ENCODE data around the gene IGFBP4. TPM values are rescaled to one million over a fixed set of nuclear protein-coding genes. Genes with fewer than 3 reads are reported as not detected.

The IGFBP4 gene
- total RNA-seq, 1 experiment from 2014 or later = 35.7 TPM

- Histone ChIP-seq H3K4me1 (peaks cover 16% of the 10 kb centered on the region; the same call in 1 of the 2 replicates), H3K4me3 (ENCODE audit: low read depth, low read length) (peak overlapping the region; percentile 89), H3K36me3 (ENCODE audit: control insufficient read depth, insufficient read depth, low read length) (no peaks in the 10 kb centered on the region), H3K27me3 (replicated peaks; ENCODE audit: control insufficient read depth, insufficient read depth, low read length) (no peaks in the 10 kb centered on the region), H3K9me3 (no peaks in the 10 kb centered on the region)
- Mint-ChIP-seq H3K9me3 (ENCODE audit: unreplicated experiment) (no peaks in the 10 kb centered on the region), H3K27me3 (ENCODE audit: insufficient read depth, unreplicated experiment) (no peaks in the 10 kb centered on the region), H3K36me3 (ENCODE audit: insufficient read depth, unreplicated experiment) (peaks cover 55% of the 10 kb centered on the region), H3K4me3 (ENCODE audit: unreplicated experiment) (peak overlapping the region; percentile 99), H3K27ac (ENCODE audit: unreplicated experiment) (peak overlapping the region; percentile 99), H3K4me1 (ENCODE audit: low read depth, unreplicated experiment) (no peaks in the 10 kb centered on the region)
- intact Hi-C loops (cut with micrococcal nuclease; ENCODE audit: unreplicated experiment) = no loop called here
- no TSS peak for BruUV-seq (replicated peaks)
- ChIA-PET POLR2A (interaction anchor here (0.6 to 1.6 kb wide), 2 partner anchors 50 to 71 kb away, joined by 5 to 10 read pairs; no protein-coding TSS in a partner anchor), CTCF (interaction anchor here (1.6 to 2.0 kb wide), 3 partner anchors 60 to 144 kb away, joined by 8 to 34 read pairs (median 23); no protein-coding TSS in a partner anchor)
- TF ChIP-seq, protein P1, sequence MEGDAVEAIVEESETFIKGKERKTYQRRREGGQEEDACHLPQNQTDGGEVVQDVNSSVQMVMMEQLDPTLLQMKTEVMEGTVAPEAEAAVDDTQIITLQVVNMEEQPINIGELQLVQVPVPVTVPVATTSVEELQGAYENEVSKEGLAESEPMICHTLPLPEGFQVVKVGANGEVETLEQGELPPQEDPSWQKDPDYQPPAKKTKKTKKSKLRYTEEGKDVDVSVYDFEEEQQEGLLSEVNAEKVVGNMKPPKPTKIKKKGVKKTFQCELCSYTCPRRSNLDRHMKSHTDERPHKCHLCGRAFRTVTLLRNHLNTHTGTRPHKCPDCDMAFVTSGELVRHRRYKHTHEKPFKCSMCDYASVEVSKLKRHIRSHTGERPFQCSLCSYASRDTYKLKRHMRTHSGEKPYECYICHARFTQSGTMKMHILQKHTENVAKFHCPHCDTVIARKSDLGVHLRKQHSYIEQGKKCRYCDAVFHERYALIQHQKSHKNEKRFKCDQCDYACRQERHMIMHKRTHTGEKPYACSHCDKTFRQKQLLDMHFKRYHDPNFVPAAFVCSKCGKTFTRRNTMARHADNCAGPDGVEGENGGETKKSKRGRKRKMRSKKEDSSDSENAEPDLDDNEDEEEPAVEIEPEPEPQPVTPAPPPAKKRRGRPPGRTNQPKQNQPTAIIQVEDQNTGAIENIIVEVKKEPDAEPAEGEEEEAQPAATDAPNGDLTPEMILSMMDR (IDR thresholded peaks at IDR 0.05; ENCODE audit: insufficient read depth in 1 of 2, low read depth in 1 of 2, low read length in 1 of 2, severe bottlenecking in 1 of 2, unreplicated experiment in 1 of 2) = no peak
- no peak for DNase-seq
These were observed 26.6 kb upstream of the IGFBP4 start for GRCh38 chr17:40416671-40417070.

DNA sequence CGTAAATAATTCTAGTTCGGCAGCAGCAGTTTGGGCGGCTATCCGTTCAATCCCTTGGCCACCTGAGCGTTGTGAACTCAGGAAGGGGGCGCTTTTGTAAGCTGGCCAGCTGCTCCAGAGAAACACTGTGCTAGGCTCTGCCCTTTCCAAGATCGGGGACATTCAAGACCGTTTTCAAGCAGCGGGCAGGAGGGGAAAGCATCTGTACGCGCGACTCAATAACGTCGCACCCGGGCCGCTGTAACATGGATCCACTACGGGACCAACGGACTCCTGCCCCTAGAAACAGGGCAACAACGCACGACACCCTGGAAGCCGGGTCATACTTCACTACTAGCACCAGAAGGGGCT, 26.0 kb upstream of the IGFBP4 start:
- Histone ChIP-seq H3K36me3 (ENCODE audit: control insufficient read depth, insufficient read depth, low read length) (no peaks in the 10 kb centered on the region), H3K27me3 (replicated peaks; ENCODE audit: control insufficient read depth, insufficient read depth, low read length) (no peaks in the 10 kb centered on the region), H3K9me3 (no peaks in the 10 kb centered on the region), H3K4me1 (peaks cover 16% of the 10 kb centered on the region; the same call in 1 of the 2 replicates), H3K4me3 (ENCODE audit: low read depth, low read length) (peak overlapping the region; percentile 89)
- intact Hi-C loops (cut with micrococcal nuclease; ENCODE audit: unreplicated experiment) = no loop called here
- H3K27me3 Mint-ChIP-seq (ENCODE audit: insufficient read depth, unreplicated experiment) = no peaks in the 10 kb centered on the region
- TSS peak; percentile 65 for BruUV-seq (replicated peaks)
- POLR2A ChIA-PET = interaction anchor here (0.6 to 1.6 kb wide), 9 partner anchors 27 to 1272 kb away, joined by 3 to 16 read pairs (median 4); partner anchors contain the start of genes CDC6, NR1D1 and WIPF2
- H3K4me3 Mint-ChIP-seq (ENCODE audit: unreplicated experiment) = peak overlapping the region; percentile 99
- H3K9me3 Mint-ChIP-seq (ENCODE audit: unreplicated experiment) = no peaks in the 10 kb centered on the region
- peaks cover 49% of the 10 kb centered on the region for H3K36me3 Mint-ChIP-seq (ENCODE audit: insufficient read depth, unreplicated experiment)
- TF ChIP-seq, protein P1 (IDR thresholded peaks at IDR 0.05; ENCODE audit: insufficient read depth in 1 of 2, low read depth in 1 of 2, low read length in 1 of 2, severe bottlenecking in 1 of 2, unreplicated experiment in 1 of 2) = peak in 1 of 2 experiments; percentile 6
- peak in 1 of 2 experiments; percentile 45 for DNase-seq
- CTCF ChIA-PET = interaction anchor here (0.9 to 2.0 kb wide), 16 partner anchors 10 to 1271 kb away, joined by 3 to 34 read pairs (median 6); partner anchors contain the start of genes EIF1, IGFBP4 and WIPF2
- no peaks in the 10 kb centered on the region for H3K4me1 Mint-ChIP-seq (ENCODE audit: low read depth, unreplicated experiment)
- H3K27ac Mint-ChIP-seq (ENCODE audit: unreplicated experiment) = peak overlapping the region; percentile 99

GRCh38 chr17:40417609-40418427, 25.4 kb upstream of the IGFBP4 start, which contains the start of gene TOP2A:
Gene TOP2A, minus strand, starts transcription at chr17:40417896. Its CDS starts 105 bp downstream, at chr17:40417791.
- Mint-ChIP-seq H3K27ac (ENCODE audit: unreplicated experiment) (peak within 1 kb of the TSS; percentile 99), H3K27me3 (ENCODE audit: insufficient read depth, unreplicated experiment) (no peaks in the 10 kb centered on the region), H3K4me1 (ENCODE audit: low read depth, unreplicated experiment) (no peaks in the 10 kb centered on the region), H3K9me3 (ENCODE audit: unreplicated experiment) (no peaks in the 10 kb centered on the region), H3K36me3 (ENCODE audit: insufficient read depth, unreplicated experiment) (peaks cover 43% of the 10 kb centered on the region), H3K4me3 (ENCODE audit: unreplicated experiment) (peak within 1 kb of the TSS; percentile 99)
- peaks cover 16% of the 10 kb centered on the region; the same call in 1 of the 2 replicates for H3K4me1 ChIP-seq
- intact Hi-C loops (cut with micrococcal nuclease; ENCODE audit: unreplicated experiment) = loop anchor here (2.0 kb wide), 1 partner anchor 55 kb away; no protein-coding TSS in a partner anchor
- TF ChIP-seq, protein P1 (IDR thresholded peaks at IDR 0.05; ENCODE audit: insufficient read depth in 1 of 2, low read depth in 1 of 2, low read length in 1 of 2, severe bottlenecking in 1 of 2, unreplicated experiment in 1 of 2) = no peak
- H3K27me3 ChIP-seq (replicated peaks; ENCODE audit: control insufficient read depth, insufficient read depth, low read length) = no peaks in the 10 kb centered on the region
- peak; percentile 99 to 100 for DNase-seq
- CTCF ChIA-PET = interaction anchor here (0.6 to 2.0 kb wide), 20 partner anchors 9 to 1270 kb away, joined by 3 to 34 read pairs (median 4); partner anchors contain the start of genes EIF1, IGFBP4 and WIPF2
- H3K36me3 ChIP-seq (ENCODE audit: control insufficient read depth, insufficient read depth, low read length) = no peaks in the 10 kb centered on the region
- peak within 1 kb of the TSS; percentile 89 for H3K4me3 ChIP-seq (ENCODE audit: low read depth, low read length)
- POLR2A ChIA-PET = interaction anchor here (0.6 to 1.6 kb wide), 13 partner anchors 14 to 1272 kb away, joined by 3 to 16 read pairs (median 3); partner anchors contain the start of genes CDC6, NR1D1 and WIPF2
- TSS peak; percentile 94 for BruUV-seq (replicated peaks)
- H3K9me3 ChIP-seq = no peaks in the 10 kb centered on the region
